ENCODE measurements around the gene SEMA3C.

DNA sequence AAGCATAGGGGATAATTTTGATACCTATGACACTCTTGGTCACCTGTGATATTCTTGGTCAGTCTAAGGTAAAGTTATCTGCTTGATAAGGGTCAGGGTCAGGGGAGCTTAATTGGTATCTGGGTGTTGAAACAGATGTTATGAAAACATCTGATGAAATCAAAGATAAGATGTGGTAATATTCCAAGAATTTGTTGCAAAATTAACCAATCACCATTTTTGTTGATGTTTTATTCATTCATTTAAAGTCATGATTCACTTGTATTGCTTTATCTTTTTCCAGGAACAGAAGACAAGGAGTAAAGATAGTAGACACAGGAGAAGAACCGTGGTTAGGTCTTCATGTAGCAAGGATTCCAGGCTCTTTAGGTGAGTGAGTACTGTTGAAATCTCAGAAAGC lies 103.1 kb downstream of the SEMA3C start:
- TF ChIP-seq, protein P1, sequence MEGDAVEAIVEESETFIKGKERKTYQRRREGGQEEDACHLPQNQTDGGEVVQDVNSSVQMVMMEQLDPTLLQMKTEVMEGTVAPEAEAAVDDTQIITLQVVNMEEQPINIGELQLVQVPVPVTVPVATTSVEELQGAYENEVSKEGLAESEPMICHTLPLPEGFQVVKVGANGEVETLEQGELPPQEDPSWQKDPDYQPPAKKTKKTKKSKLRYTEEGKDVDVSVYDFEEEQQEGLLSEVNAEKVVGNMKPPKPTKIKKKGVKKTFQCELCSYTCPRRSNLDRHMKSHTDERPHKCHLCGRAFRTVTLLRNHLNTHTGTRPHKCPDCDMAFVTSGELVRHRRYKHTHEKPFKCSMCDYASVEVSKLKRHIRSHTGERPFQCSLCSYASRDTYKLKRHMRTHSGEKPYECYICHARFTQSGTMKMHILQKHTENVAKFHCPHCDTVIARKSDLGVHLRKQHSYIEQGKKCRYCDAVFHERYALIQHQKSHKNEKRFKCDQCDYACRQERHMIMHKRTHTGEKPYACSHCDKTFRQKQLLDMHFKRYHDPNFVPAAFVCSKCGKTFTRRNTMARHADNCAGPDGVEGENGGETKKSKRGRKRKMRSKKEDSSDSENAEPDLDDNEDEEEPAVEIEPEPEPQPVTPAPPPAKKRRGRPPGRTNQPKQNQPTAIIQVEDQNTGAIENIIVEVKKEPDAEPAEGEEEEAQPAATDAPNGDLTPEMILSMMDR (IDR thresholded peaks at IDR 0.05): no peak
- no peak for TF ChIP-seq POLR2A (IDR thresholded peaks at IDR 0.05)
